HG03460 (cell line): ENCODE results near the gene CFAP61.
"Not testable (repeated sequence)": the region's sequence is repeated elsewhere in the genome, so short reads cannot be mapped to it uniquely, and the experiment has no call there.

ENCODE experiments used
- ATAC-seq: cut with Tn5 transposase; IDR thresholded peaks from one replicate; pipeline ENCODE4 v1.9.1; 2021; ENCODE audit not compliant: unreplicated experiment

Gene CFAP61

DNA sequence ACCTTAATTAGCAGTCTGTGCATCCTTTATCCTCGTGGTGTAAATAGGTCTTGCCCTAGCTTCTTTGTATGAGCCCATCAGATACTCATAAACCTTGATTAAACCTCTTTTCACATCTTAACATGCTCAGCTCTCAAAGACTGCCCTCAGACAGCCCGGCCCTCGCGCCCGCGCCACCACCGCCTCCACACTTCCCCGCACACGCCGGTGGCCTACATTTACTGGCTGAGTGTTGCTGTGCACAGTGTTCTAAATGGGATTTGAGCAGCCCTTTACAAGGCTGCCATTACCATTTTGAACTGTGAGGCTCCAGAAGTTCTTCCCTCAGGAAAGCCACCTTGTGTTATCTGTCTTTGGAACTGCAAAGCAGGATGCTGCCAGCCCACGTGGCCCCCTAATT lies 252.6 kb downstream of the CFAP61 start:
- no peak for ATAC-seq

DNA sequence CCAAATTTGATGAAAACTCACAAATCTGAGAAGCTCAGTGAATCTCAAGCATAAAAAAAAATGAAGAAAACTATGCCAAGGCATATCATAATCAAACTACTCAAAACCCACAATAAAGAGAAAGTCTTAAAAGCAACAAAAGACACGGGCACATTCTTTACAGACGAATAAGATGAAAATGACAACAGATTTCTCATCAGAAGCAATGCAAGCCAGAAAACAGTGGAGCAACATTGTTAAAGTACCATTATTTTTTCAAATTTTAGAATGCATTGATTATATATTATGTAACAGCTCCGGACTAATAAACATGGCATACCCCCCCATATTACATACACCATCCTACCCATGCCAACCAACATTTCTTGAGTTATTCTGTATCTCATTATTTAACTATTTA lies 260.2 kb downstream of the CFAP61 start:
- no peak for ATAC-seq

DNA sequence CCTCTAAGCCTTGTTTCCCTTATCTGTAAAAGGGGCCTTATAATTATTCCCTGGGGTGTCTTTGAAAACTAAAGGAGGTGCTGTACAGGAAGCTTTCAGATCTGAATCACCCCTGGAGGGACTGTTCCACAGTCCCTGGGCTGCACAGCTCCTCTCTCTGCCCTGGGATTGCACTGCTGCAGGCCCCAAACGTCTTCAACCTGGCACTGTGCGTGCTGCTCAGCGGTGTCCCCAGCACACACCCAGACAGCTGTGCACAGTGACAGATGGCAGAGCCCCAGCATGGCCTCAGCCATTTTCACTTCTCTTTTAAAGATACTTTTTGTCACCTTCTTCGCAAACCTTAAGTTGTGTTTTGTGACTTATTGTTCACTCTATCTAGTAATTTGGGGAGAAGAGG lies 264.9 kb downstream of the CFAP61 start:
- ATAC-seq, result peak; percentile 94

DNA sequence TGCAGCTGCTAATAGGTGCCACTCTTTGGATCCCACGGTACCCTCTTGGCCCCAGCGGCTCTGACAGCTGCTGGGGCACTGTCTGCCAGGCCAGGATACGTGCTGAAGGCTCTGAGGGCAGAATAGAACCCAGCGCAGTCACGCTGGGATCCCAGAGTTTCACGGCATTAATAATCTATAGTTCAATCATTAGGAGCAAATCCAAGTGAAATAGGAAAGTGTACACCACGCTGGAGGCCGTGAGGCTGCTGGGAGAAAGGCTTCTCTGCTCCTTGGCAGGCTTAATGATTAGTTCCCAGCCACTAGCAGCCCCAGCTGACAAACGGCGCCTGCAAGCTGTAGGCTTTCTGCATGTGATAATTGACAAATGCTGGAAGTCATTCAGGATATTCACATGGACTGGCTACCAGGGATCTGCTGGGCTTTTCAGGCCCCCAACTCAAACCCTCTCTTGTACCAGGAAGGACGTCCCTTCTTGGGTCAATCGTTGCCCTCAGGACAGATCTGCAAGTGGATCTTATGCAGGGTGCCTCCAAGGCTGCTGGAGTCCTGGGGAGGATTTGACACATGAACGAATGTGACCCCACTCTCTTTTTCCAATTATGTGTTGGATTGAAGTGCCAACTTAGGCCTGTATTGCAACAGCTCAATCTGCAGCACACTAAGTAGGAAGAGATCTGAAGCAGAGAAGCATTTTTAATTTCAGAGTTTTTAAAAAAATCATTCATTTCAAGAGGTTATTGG lies 265.5 kb downstream of the CFAP61 start:
- peak; percentile 10 for ATAC-seq

DNA sequence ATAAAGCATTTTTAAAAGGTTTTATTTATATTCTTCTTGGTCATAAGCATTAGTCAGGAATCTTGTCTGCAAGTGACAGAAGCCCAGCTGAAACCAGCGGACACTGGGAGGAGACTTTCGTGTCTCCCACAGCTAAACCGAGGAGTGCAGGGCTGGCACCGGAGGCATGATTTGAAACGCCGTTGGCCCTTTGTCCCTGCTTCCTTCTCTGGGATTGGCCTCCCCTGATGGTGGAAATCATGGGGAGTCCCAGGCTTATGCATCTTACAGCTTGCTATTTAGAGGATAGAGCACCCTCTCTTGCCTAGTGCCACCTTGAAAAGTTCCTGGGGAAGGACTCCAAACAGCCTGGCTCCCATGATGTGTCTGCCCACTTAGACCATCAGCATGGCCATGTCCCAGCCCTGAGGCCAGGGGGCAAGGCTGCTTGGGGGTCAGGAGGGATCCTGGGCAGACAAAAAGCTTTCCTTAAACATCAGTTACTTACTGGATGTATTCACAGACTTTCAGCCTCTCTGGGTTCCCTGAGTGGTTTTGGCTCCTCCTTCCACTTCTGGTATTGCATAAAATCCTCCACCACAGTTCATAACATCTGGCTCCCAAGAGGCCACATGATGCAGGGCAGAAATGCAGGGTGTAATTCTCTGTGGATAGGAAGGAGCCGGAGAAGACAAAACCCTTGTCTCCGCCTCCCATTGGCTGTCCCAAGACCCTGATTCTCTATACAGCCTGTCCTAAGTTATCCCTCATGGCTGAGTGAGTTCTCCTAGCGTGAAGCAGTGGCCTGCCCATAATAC lies 266.2 kb downstream of the CFAP61 start:
- ATAC-seq, result no peak

DNA sequence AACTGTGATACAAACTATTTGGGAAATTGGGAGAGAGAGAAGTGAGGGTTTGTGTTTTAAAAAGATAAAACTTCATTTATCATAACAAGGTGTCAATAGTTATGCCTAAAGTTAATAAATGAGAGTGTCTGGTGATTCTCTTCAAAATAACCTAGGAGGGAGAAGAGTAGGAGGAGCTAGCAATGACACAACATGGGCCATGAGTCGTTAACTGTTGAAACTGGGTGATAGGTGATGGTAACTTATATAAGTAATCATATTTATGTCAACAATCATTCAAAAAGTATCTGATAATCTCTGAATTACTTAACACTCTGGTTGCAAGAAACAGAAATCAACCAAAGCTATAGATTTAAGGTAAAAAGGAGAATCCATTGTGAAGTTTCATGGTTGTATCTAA lies 268.8 kb downstream of the CFAP61 start:
- no peak for ATAC-seq

DNA sequence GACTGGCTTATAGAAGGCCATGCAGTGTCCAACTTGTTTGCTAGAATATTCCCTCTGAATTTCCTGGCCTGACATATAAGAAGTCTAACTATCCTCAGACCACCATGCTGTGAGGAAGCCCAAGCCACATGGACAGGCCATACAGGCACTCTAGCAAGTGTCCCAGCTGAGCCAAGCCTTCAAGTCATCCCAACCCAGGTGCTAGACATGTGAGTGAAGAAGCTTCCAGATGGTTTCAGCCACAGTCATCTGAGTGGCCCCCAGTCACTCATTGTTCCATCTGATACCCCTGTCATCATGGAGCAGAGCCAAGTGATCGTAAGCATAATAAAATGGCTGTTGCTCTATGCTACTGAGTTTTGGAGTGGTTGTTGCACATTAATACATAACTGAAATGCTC lies 269.6 kb downstream of the CFAP61 start:
- no peak for ATAC-seq

DNA sequence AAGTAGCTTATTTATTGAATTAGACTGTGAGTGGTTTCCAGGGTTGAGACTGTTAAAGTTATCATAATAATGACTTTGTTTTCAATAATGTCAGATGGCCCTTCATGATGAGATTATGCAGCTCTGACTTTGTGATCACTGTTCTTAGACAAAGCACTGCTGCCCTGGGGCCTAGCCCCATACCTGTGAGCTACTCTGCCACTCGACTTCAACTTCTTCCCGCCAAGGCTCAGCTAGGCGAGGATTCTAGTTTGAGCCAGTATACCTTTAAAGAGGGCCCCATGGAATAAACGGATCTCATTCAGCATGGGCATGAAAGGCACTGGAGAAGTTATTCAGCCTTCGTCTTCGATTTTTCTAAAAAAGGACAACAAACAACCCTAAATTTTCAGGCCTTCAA lies 270.6 kb downstream of the CFAP61 start:
- no peak for ATAC-seq

DNA sequence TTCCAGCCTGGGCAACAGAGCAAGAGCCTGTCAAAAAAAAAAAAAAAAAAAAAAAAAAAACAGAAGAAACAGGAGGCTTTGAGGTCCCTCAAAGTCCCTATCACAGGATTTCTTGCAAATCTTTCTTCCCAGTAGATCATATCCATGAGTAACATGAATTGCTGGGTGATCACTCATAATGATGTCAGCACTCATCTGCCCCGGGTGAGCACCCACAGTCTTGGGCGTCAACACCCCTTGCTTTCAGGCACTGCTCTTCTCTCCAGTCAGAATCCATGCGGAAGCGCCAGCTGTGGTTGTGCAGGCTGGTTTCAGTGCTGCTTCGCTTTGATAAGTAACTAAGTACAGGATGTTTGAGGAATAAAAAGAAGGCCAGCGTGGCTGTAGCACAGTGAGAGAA lies 275.4 kb downstream of the CFAP61 start:
- no peak for ATAC-seq

DNA sequence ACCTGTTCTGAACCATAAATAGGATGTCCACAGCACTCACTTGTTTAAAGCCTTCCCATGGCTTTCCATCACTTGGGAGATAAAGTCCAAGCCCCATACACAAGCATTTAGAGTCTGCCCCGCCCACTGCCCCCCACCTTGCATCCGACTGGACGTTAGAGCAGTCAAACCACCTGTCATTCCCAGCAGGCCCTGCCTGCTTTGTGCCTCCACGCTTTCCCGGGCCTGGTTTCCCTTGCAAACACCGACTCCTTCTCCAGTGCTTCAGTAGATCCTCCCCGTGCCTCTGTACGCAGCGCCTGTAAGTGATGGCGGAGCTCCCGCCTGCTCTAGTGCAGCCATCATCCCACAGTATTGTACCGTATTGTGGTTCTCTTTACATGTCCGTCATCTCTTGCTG lies 277.2 kb downstream of the CFAP61 start:
- ATAC-seq, result no peak

DNA sequence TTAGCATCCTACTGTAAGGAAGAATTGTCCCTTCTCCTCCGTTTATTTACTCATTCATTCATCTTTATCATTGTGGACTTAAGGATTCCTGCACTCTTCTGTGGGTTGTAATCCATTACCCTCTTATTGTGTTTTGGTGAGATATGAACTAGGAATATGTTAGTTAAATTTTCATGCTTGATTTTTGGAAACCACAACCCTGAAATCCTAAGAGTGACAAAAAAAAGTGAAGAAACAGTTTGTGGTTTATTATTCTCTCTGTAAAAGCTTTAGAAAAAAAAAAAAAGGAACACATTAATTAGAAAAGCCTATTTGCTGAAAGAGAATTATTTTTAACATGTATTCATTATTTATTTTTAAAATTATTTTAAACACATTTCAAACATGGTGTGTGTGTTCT lies 278.8 kb downstream of the CFAP61 start:
- ATAC-seq, result no peak

DNA sequence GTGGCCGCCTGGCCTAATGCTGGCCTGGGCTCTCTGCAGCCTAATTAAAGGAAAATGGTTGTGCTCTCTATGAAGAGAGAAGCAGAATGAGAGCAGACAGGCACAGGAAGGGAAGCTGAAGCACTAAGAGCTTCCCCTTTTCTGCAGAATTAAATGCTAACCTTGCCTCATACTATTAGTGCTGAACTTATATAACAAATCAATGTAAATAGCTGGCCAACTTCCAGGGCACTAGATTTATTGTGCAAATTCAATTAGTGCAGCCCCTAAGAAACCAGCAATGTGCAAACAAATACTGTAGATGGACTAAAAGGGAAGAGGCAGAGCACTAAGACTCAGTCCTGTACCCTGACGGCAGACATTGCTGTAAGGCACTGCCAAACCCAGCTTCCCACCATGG lies 279.5 kb downstream of the CFAP61 start:
- no peak for ATAC-seq

DNA sequence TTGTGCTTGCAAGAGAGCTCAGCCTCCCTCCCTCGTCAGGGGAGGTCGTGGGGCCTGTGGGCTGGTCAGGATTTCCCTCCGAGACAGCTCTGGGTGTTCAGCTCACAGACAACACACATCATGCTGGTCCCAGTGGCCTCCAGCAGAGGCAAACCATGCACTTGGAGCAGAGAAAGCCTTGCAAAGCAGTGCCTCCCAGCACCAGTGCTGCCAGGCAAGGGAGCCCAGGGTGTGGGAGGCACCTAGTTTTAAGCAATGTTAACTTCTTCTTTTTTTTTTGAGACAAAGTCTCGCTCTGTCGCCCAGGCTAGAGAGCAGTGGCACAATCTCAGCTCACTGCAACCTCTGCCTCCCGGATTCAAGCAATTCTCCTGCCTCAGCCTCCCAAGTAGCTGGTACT lies 281.5 kb downstream of the CFAP61 start:
- peak; percentile 29 for ATAC-seq

DNA sequence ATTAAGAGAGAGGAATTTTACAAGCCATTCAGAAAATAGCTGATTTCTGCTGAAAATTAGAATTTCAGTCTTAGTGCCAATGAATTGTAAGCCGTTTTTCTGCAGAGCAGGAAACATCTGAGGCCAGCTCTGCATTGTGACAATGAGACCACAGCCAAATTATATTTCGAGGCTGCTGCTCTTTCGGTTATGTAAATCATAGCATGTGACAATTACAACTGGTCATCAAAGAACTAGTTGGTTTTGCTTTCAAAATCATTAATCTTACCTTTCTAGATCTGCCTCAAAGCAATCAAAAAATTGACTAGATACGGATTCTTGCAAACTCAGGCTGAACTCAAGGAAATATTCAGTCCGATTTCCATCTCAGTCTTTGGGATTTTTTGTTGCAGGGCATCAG lies 282.2 kb downstream of the CFAP61 start:
- ATAC-seq, result peak; percentile 98

DNA sequence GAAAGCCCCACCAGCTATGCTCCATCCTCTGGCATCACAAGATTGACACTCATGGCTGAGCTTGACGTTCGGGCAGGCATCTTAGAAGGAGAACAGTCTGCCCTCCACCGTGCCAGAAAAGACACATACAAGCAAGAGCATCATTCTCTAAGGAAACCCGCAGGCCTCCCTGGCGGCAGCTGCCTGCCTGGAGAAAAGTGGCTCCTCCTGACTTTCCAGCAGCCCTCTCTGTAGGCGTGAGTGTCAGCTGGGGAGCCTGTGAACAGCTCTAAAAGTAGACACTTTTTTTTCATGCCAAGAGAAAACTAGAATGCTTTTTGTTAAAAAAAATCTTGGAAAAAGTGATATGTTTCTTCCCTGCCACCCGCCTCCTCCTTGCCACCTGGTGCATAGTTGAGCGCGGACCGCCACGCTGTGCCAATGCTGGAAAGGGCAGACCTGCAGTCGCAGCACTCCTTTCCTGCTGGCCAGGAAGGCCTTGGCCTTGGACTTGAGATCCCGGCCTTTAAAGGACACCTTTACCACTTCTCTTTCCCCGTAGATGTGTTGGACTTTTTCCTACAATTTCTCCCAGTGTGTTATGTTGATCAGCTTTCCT lies 285.9 kb downstream of the CFAP61 start:
- no peak for ATAC-seq

DNA sequence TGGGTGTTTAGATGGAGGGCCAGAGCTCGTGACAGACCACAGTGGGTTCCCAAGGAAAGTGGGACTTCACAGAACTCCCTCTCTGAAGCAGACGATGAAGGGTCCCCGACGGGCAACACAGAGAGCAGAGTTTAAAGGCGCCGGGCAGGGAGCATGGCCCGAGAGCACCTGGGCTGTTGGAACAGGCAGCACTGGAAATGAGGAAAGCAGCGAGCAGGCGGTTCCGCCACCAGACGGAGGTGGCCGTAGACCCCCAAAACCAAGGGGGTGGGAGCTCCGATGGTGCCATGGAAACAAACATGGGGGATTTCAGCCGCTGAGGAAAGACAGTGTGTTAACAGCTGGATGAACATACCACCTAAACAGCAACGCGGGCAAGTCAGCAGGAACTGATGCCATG lies 288.1 kb downstream of the CFAP61 start:
- ATAC-seq, result no peak

DNA sequence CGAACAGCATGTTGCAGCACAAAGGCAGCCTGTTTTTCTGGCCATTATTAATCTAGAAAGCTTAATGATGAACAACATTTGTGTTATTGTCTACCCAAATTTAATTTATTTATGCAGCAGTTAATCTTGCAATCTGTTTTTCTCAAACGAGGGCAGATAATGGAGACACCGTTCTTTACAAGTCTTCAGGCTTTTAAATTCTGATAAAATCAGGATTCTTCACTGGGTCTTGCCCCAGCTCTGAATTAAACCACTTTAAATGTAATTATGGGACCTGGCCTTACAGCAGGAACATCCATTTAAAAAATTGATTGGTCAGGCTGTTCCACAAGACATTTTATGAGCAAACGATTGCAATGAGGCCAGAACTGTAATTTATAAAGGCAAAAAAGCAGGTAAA lies 289.0 kb downstream of the CFAP61 start:
- no peak for ATAC-seq

DNA sequence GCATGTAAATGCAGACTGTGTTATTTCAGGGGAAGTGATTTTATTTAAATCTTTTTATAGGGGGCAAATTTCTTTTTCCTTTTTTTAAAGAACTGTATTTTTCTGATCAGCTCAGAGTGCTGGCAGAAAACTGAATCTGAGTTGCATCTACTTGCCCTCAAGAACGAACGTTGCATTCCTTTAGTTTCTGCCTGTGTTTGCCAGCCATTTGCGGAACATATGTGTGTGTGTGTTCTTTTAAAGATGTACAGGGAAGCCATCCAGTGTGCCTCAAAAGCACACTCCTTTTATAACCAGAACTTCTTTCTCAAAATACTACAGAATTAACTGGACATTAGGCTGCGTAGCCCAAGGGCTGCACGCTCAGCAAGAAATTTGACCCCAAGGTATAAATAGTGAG lies 289.7 kb downstream of the CFAP61 start:
- ATAC-seq, result no peak

DNA sequence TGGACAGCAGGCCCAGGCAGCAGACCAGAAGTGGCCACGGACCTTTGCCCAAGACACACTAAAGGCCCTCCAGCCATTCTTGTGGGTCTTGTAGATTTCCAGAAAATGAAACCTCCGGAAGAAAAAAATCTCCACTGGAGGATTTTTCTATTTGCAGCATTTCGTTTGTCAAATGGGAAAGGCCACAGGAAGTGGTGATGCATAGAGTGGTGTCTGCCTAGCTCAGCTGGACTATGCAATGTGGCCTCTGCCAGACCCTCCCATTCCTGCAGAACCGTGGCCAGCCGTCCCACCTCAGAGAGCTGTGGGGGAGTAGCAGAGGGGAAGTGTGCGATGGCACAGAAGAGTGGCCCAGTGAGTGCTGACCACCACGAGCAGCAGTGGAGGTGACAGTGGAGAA lies 291.6 kb downstream of the CFAP61 start:
- ATAC-seq, result no peak

DNA sequence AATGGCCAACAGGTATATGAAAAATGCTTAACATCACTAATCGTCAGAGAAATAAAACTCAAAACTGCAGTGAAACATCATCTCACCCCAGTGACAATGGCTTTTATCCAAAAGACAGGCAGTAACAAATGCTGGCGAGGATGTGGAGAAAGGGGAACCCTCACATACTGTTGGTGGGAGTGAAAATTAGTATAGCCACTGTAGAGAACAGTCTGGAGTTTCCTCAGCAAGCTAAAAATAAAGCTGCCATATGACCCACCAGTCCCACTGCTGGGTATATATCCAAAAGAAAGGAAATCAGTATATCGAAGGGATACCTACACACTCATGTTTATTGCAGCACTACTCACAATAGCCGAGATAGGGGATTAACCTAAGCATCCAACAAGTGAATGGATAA lies 292.1 kb downstream of the CFAP61 start:
- no peak for ATAC-seq

DNA sequence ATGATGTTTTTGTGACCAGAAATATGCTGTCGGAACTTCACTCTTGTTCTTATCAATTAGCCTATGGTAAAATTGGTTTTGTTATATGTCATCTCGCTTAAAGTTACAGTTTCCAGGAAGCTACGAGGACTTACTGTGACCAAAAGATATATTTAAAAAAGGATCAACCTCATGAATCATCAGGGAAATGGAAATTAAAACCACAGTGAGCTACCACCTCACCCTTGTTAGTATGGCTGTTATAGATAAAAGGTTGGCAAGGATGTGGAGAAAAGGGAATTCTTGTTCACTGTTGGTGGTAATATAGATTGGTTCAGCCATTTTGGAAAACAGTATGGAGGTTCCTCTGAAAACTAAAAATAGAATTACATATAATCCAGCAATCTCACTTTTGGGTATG lies 301.2 kb downstream of the CFAP61 start:
- ATAC-seq, result no peak

DNA sequence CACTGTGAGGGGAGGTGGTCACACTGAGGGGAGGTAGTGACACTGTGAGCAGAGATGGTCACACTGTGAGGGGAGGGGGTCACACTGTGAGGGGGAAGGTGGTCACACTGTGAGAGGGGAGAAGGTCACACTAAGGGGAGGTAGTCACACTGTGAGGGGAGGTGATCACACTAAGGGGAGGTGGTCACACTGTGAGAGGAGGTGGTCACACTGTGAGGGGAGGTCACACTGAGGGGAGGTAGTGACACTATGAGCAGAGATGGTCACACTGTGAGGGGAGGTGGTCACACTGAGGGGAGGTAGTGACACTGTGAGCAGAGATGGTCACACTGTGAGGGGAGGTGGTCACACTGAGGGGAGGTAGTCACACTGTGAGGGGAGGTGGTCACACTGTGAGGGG lies 303.2 kb downstream of the CFAP61 start:
- ATAC-seq, result not testable (repeated sequence)
